Measurements from ENCODE around the gene CDH24. TPM values are rescaled to one million over a fixed set of nuclear protein-coding genes. Genes with fewer than 3 reads are reported as not detected.

The CDH24 gene
- total RNA-seq, 4 donors from 2014 or later: 3.4 to 8.4 (median 5.7) TPM

GRCh38 chr14:23067847-23068788 lies 10.8 kb upstream of the CDH24 start:
- Histone ChIP-seq H3K27me3 (no peaks in the 10 kb centered on the region), H3K4me1 (peaks cover 51% of the 10 kb centered on the region), H3K36me3 (peaks cover 64% of the 10 kb centered on the region), H3K4me3 (no peak overlapping the region), H3K9me3 (no peaks in the 10 kb centered on the region), H3K27ac (no peak overlapping the region)
- WGBS: 80% methylated on average over 14 of the region's 14 CpGs
- peak in 1 of 2 donors; percentile 48 for DNase-seq (ENCODE audit: low spot score in 2 of 2)
- no peak for TF ChIP-seq POLR2A (IDR thresholded peaks at IDR 0.05)
- no peak for TF ChIP-seq CTCF (IDR thresholded peaks at IDR 0.05)
- no peak for TF ChIP-seq POLR2AphosphoS5 (IDR thresholded peaks at IDR 0.05)
- no peak for TF ChIP-seq EP300 (IDR thresholded peaks at IDR 0.05)

- 86% methylated on average over 23 of the region's 23 CpGs for WGBS
- peaks cover 50% of the 10 kb centered on the region for H3K4me1 ChIP-seq
- H3K4me3 ChIP-seq: no peak overlapping the region
- H3K27ac ChIP-seq: no peak overlapping the region
- DNase-seq (ENCODE audit: low spot score in 2 of 2): peak in 1 of 2 donors; percentile 67
- peaks cover 64% of the 10 kb centered on the region for H3K36me3 ChIP-seq
- no peak for TF ChIP-seq POLR2AphosphoS5 (IDR thresholded peaks at IDR 0.05)
- TF ChIP-seq POLR2A (IDR thresholded peaks at IDR 0.05): no peak
- no peaks in the 10 kb centered on the region for H3K27me3 ChIP-seq
- H3K9me3 ChIP-seq: no peaks in the 10 kb centered on the region
These were observed 9.8 kb upstream of the CDH24 start for GRCh38 chr14:23066855-23067744.

GRCh38 chr14:23066368-23066767 lies 9.0 kb upstream of the CDH24 start:
- 88% methylated on average over 3 of the region's 3 CpGs for WGBS
- Histone ChIP-seq H3K4me3 (no peak overlapping the region), H3K9me3 (no peaks in the 10 kb centered on the region), H3K4me1 (peaks cover 44% of the 10 kb centered on the region), H3K36me3 (peaks cover 71% of the 10 kb centered on the region), H3K27ac (no peak overlapping the region), H3K27me3 (no peaks in the 10 kb centered on the region)
- TF ChIP-seq POLR2AphosphoS5 (IDR thresholded peaks at IDR 0.05) (no peak), POLR2A (IDR thresholded peaks at IDR 0.05) (no peak), EP300 (IDR thresholded peaks at IDR 0.05) (no peak), CTCF (IDR thresholded peaks at IDR 0.05) (no peak)
- no peak for DNase-seq (ENCODE audit: low spot score in 2 of 2)

GRCh38 chr14:23063601-23064000 lies 6.3 kb upstream of the CDH24 start:
- H3K9me3 ChIP-seq: no peaks in the 10 kb centered on the region
- H3K4me1 ChIP-seq: peaks cover 18% of the 10 kb centered on the region
- no peak overlapping the region for H3K4me3 ChIP-seq
- TF ChIP-seq POLR2AphosphoS5 (IDR thresholded peaks at IDR 0.05) (no peak), EP300 (IDR thresholded peaks at IDR 0.05) (no peak), POLR2A (IDR thresholded peaks at IDR 0.05) (no peak), CTCF (IDR thresholded peaks at IDR 0.05) (no peak)
- H3K27ac ChIP-seq: no peak overlapping the region
- DNase-seq (ENCODE audit: low spot score in 2 of 2): no peak
- H3K36me3 ChIP-seq: peaks cover 93% of the 10 kb centered on the region
- H3K27me3 ChIP-seq: no peaks in the 10 kb centered on the region
- WGBS: 71% methylated on average over 5 of the region's 5 CpGs

GRCh38 chr14:23062002-23062401 lies 4.7 kb upstream of the CDH24 start:
- Histone ChIP-seq H3K9me3 (no peaks in the 10 kb centered on the region), H3K36me3 (peaks cover 77% of the 10 kb centered on the region), H3K4me1 (peaks cover 14% of the 10 kb centered on the region), H3K4me3 (no peak overlapping the region), H3K27ac (no peak overlapping the region), H3K27me3 (no peaks in the 10 kb centered on the region)
- DNase-seq (ENCODE audit: low spot score in 2 of 2): peak in 1 of 2 donors; percentile 71
- 36% methylated on average over 4 of the region's 4 CpGs for WGBS
- TF ChIP-seq CTCF (IDR thresholded peaks at IDR 0.05): no peak
- TF ChIP-seq EP300 (IDR thresholded peaks at IDR 0.05): no peak
- no peak for TF ChIP-seq POLR2AphosphoS5 (IDR thresholded peaks at IDR 0.05)
- no peak for TF ChIP-seq POLR2A (IDR thresholded peaks at IDR 0.05)
